ENCODE data around the gene SGCD.

SGCD gene

DNA sequence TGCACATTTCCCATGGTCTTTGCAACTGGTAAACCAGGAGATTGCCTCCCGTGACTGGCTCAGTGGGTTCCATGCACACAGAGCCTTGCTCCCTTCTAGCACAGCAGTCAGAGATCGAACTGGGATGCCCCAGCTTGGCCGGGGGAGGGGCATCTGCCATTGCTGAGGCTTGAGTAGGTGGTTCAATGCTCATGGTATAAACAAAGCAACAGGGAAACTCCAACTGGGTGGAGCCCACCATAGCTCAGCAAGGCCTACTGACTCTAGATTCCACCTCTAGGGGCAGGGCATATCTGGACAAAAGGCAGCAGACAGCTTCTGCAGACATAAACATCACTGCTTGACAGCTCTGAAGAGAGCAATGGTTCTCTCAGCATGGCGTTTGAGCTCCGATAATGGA is 456.1 kb downstream of the SGCD start:
- in situ Hi-C loops (cut with HindIII; ENCODE audit: low sequenced_read_pairs), result no loop called here
- no peak overlapping the region for H3K4me3 ChIP-seq (ENCODE audit: low read depth, low read length)
- no peak for DNase-seq (ENCODE audit: low read depth, low spot score)
- TF ChIP-seq, protein P1, sequence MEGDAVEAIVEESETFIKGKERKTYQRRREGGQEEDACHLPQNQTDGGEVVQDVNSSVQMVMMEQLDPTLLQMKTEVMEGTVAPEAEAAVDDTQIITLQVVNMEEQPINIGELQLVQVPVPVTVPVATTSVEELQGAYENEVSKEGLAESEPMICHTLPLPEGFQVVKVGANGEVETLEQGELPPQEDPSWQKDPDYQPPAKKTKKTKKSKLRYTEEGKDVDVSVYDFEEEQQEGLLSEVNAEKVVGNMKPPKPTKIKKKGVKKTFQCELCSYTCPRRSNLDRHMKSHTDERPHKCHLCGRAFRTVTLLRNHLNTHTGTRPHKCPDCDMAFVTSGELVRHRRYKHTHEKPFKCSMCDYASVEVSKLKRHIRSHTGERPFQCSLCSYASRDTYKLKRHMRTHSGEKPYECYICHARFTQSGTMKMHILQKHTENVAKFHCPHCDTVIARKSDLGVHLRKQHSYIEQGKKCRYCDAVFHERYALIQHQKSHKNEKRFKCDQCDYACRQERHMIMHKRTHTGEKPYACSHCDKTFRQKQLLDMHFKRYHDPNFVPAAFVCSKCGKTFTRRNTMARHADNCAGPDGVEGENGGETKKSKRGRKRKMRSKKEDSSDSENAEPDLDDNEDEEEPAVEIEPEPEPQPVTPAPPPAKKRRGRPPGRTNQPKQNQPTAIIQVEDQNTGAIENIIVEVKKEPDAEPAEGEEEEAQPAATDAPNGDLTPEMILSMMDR (IDR thresholded peaks at IDR 0.05; ENCODE audit: low read depth, low read length), result no peak

DNA sequence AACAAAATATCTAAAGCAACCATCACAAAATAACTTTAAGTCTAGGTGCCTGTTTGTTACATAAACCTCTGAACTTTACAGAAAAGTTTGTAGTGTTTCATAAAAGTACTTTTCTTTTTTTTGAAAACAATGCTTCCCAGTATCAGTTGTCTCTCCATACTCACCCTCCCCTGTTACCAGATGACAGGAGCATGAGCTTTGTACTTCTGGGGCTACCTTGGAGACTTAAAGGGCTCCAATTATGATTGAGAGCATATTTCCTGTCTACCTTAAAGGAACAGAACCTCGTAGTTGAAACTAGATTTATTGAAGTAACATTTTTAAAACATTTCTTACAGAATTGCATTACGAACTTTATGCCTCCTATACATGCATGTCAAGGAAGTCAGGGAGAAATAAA is 467.7 kb downstream of the SGCD start:
- in situ Hi-C loops (cut with HindIII; ENCODE audit: low sequenced_read_pairs), result no loop called here
- DNase-seq (ENCODE audit: low read depth, low spot score), result no peak
- TF ChIP-seq, protein P1 (IDR thresholded peaks at IDR 0.05; ENCODE audit: low read depth, low read length), result no peak
- no peak overlapping the region for H3K4me3 ChIP-seq (ENCODE audit: low read depth, low read length)

DNA sequence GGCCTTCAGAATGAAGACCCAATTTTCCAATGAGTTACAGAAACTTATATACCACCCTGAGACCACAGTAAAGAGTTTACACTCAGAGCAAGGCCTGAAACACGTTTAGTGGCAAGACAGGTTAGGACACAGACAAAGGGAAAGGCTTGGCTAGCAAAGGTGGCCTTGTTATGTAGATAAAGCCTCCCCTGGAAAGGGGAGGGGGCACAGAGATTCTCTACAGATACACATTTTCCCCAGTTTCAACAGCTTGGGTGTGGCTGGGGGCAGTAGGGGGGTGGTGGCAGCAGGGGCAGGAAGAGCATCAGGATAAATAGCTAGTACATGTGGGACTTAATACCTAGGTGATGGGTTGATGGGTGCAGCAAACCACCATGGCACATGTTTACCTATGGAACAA is 471.2 kb downstream of the SGCD start:
- no peak for DNase-seq (ENCODE audit: low read depth, low spot score)
- TF ChIP-seq, protein P1 (IDR thresholded peaks at IDR 0.05; ENCODE audit: low read depth, low read length), result no peak
- H3K4me3 ChIP-seq (ENCODE audit: low read depth, low read length), result no peak overlapping the region
- in situ Hi-C loops (cut with HindIII; ENCODE audit: low sequenced_read_pairs), result no loop called here

DNA sequence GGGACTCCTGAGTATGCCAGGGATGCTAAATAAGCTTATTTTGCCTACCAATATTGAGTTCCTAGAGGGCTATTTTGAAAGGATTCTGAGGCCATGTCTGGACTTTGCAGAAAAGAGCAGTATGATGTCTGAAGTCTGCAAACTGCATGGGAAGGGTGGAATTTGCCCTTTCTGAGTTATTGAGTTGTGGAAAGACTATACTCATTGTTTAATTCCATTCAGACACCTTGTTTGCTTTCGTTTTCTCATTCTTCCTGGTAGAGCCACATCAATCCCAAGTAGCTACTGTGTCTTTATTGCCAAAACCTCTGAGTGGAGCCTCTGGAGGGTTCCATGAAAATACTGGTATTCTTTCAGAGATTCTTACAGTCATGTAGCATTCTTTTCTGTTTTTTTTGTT is 472.2 kb downstream of the SGCD start:
- H3K4me3 ChIP-seq (ENCODE audit: low read depth, low read length), result no peak overlapping the region
- no peak for DNase-seq (ENCODE audit: low read depth, low spot score)
- TF ChIP-seq, protein P1 (IDR thresholded peaks at IDR 0.05; ENCODE audit: low read depth, low read length), result no peak
- in situ Hi-C loops (cut with HindIII; ENCODE audit: low sequenced_read_pairs), result no loop called here

DNA sequence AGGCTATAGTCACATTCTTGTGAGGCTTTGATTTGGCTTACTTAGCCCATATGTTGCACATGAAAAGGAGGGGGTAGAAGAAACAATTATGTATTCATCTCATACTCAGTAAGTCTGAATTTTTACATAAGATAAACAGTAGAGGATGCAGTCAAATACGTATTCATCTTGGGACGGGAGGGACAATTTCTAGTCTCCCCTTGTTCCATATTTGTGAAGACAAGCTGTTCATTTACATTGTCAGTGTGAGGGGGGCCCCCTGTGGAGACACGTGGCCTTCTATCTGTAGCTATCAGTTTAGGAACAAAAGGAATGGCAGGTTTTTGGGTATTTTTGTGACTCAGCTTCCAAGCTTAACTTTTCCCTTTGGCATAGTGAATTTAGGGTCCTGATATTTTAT is 474.0 kb downstream of the SGCD start:
- no peak for DNase-seq (ENCODE audit: low read depth, low spot score)
- in situ Hi-C loops (cut with HindIII; ENCODE audit: low sequenced_read_pairs), result no loop called here
- H3K4me3 ChIP-seq (ENCODE audit: low read depth, low read length), result no peak overlapping the region
- TF ChIP-seq, protein P1 (IDR thresholded peaks at IDR 0.05; ENCODE audit: low read depth, low read length), result no peak

DNA sequence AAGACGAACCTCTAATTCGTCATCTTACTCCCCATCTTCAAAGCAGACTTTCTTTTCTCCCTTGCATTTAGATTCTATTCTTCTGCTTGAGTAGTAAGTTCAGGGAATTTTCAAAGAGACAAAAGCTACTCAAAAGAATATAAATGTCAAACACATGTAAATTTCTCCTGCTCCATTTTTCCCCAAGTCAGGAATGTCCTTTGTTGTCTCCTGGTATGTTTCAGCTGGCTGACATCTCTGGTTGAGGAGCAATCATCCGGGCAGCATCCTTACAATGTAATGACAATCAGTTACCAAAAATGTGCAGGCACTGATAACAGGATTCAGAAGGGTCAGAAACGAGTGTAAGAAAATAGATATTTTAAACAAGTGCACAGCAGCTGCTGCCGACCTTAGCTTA is 475.5 kb downstream of the SGCD start:
- in situ Hi-C loops (cut with HindIII; ENCODE audit: low sequenced_read_pairs), result no loop called here

More for the DNA sequence above, 475.5 kb downstream of the SGCD start:
- no peak for DNase-seq (ENCODE audit: low read depth, low spot score)
- TF ChIP-seq, protein P1 (IDR thresholded peaks at IDR 0.05; ENCODE audit: low read depth, low read length), result no peak
- H3K4me3 ChIP-seq (ENCODE audit: low read depth, low read length), result no peak overlapping the region

Data from astrocyte of the spinal cord (primary cell).